IMR-90 (cell line): ENCODE measurements around the gene PRR33. TPM values are rescaled to one million over a fixed set of nuclear protein-coding genes. Genes with fewer than 3 reads are reported as not detected.

Experiments
- ATAC-seq: fragments of 200-7000 bp; cut with Tn5 transposase; 2 replicates; pipeline ENCODE4 v1.9.1; 2020; ENCODE audit warnings: low read depth, mild to moderate bottlenecking, moderate library complexity
- BruUV-seq: library from RNA; stranded (reverse); fragments of 400-500 nt; replicated peaks from 2 replicates; lab custom pipeline; 2021; lab: Mats Ljungman, UMichigan
- CTCF ChIA-PET: fragments of 300-600 bp; formaldehyde crosslinking; extraction: SDS; loops from one replicate; lab custom pipeline; 2021; ENCODE audit warnings: antibody characterized with exemption; lab: Yijun Ruan, JAX
- POLR2A ChIA-PET: fragments of 300-600 bp; sonication (Branson Sonifier 250); formaldehyde crosslinking; loops from one replicate; lab custom pipeline; 2022; ENCODE audit warnings: antibody characterized with exemption; ENCODE audit not compliant: unreplicated experiment; lab: Charles Lee
- DNase-seq: peaks from one replicate; pipeline ENCODE4 v3.0.0; 2013
- H2AFZ ChIP-seq: replicated peaks from 2 replicates; pipeline ENCODE3; 2013; ENCODE audit warnings: low read length, mild to moderate bottlenecking; ENCODE audit not compliant: poor library complexity
- H2AK5ac ChIP-seq: 2 replicates; pipeline ENCODE4 v1.6.1; 2013; ENCODE audit warnings: low read depth, low read length, inconsistent platforms
- H2AK9ac ChIP-seq: replicated peaks from 2 replicates; pipeline ENCODE3; 2013; ENCODE audit warnings: mild to moderate bottlenecking, low read depth, low read length, moderate library complexity; ENCODE audit not compliant: poor library complexity
- H2BK120ac ChIP-seq: 2 replicates; pipeline ENCODE4 v1.6.1; 2013; ENCODE audit warnings: low read depth, low read length, inconsistent platforms
- H2BK15ac ChIP-seq: 3 replicates; pipeline ENCODE4 v1.6.1; 2013; ENCODE audit warnings: low read depth, low read length, inconsistent platforms
- H2BK20ac ChIP-seq: 2 replicates; pipeline ENCODE4 v1.6.1; 2013; ENCODE audit warnings: low read depth, mild to moderate bottlenecking, inconsistent platforms, low read length, moderate library complexity
- H2BK5ac ChIP-seq: 2 replicates; pipeline ENCODE4 v1.6.1; 2013; ENCODE audit warnings: mild to moderate bottlenecking, low read depth, low read length, inconsistent platforms; ENCODE audit not compliant: poor library complexity, severe bottlenecking
- H3K14ac ChIP-seq: replicated peaks from 2 replicates; pipeline ENCODE4 v1.6.1; 2013; ENCODE audit warnings: low read depth, low read length, inconsistent platforms
- H3K18ac ChIP-seq: 2 replicates; pipeline ENCODE4 v1.6.1; 2013; ENCODE audit warnings: low read depth, low read length, control low read depth
- H3K23ac ChIP-seq: 2 replicates; pipeline ENCODE4 v1.6.1; 2013; ENCODE audit warnings: low read depth, low read length, inconsistent platforms
- H3K27ac ChIP-seq: 2 replicates; pipeline ENCODE4 v1.5.1; 2013; ENCODE audit warnings: mild to moderate bottlenecking, control low read depth, low read length; ENCODE audit not compliant: insufficient read depth
- H3K27me3 ChIP-seq: 2 replicates; pipeline ENCODE4 v1.6.1; 2013; ENCODE audit warnings: low read length; ENCODE audit not compliant: control insufficient read depth, insufficient read depth
- H3K36me3 ChIP-seq: 2 replicates; pipeline ENCODE4 v1.6.1; 2013; ENCODE audit warnings: low read length, mixed read lengths; ENCODE audit not compliant: control insufficient read depth, insufficient read depth
- H3K4ac ChIP-seq: 2 replicates; pipeline ENCODE4 v1.6.1; 2013; ENCODE audit warnings: low read depth, low read length, inconsistent platforms
- H3K4me1 ChIP-seq: 2 replicates; pipeline ENCODE4 v1.6.1; 2013; ENCODE audit warnings: low read length, mixed read lengths; ENCODE audit not compliant: control insufficient read depth, insufficient read depth
- H3K4me2 ChIP-seq: 2 replicates; pipeline ENCODE4 v1.6.1; 2013; ENCODE audit warnings: low read depth, mild to moderate bottlenecking, control low read depth, low read length, moderate library complexity
- H3K4me3 ChIP-seq: 2 replicates; pipeline ENCODE4 v1.5.1; 2013; ENCODE audit warnings: low read depth, mild to moderate bottlenecking, control low read depth, low read length, moderate library complexity; ENCODE audit not compliant: insufficient read depth
- H3K56ac ChIP-seq: 2 replicates; pipeline ENCODE4 v1.6.1; 2013; ENCODE audit warnings: low read length, inconsistent platforms; ENCODE audit not compliant: insufficient read depth; ENCODE audit errors: extremely low read depth
- H3K79me1 ChIP-seq, 2 experiments: 2 replicates each; pipeline ENCODE4 v1.6.1; 2013; ENCODE audit warnings: low read length in 2 of 2, inconsistent platforms in 1 of 2, low read depth in 1 of 2
- H3K9ac ChIP-seq: 2 replicates; pipeline ENCODE4 v1.6.1; 2013; ENCODE audit warnings: low read depth, low read length, control low read depth
- H3K9me1 ChIP-seq: 2 replicates; pipeline ENCODE4 v1.6.1; 2013; ENCODE audit warnings: low read length, inconsistent platforms; ENCODE audit not compliant: insufficient read depth
- H3K9me3 ChIP-seq: 2 replicates; pipeline ENCODE4 v1.6.1; 2013; ENCODE audit warnings: low read length; ENCODE audit not compliant: control insufficient read depth, insufficient read depth
- H4K20me1 ChIP-seq: 2 replicates; pipeline ENCODE4 v1.6.1; 2013; ENCODE audit warnings: low read length, inconsistent platforms; ENCODE audit not compliant: insufficient read depth
- H4K5ac ChIP-seq: 2 replicates; pipeline ENCODE4 v1.6.1; 2013; ENCODE audit warnings: mild to moderate bottlenecking, low read depth, low read length, control low read depth
- H4K8ac ChIP-seq, 2 experiments: 2 replicates each; pipeline ENCODE4 v1.6.1; 2013; ENCODE audit warnings: low read depth in 2 of 2, low read length in 2 of 2, control low read depth in 1 of 2, inconsistent platforms in 1 of 2
- H4K91ac ChIP-seq: 2 replicates; pipeline ENCODE4 v1.6.1; 2013; ENCODE audit warnings: low read depth, low read length, inconsistent platforms; ENCODE audit not compliant: insufficient read depth
- BHLHE40 ChIP-seq: fragments of 150-350 bp; IDR thresholded peaks from 2 replicates; pipeline ENCODE4 v1.6.1; 2016; ENCODE audit warnings: mild to moderate bottlenecking, low read depth, low read length
- CEBPB ChIP-seq: IDR thresholded peaks from 2 replicates; pipeline ENCODE4 v1.6.1; 2012; ENCODE audit warnings: low read depth, low read length, improper control_type of control experiment
- CHD1 ChIP-seq: IDR thresholded peaks from 2 replicates; pipeline ENCODE4 v1.6.1; 2012; ENCODE audit warnings: low read depth, low read length, improper control_type of control experiment
- CTCF ChIP-seq: conservative IDR thresholded peaks from 2 replicates; pipeline ENCODE4 v1.5.1; 2012; ENCODE audit warnings: mild to moderate bottlenecking, low read depth, low read length, improper control_type of control experiment
- MAFK ChIP-seq: IDR thresholded peaks from 2 replicates; pipeline ENCODE4 v1.6.1; 2012; ENCODE audit warnings: low read depth, low read length, improper control_type of control experiment
- MAZ ChIP-seq: IDR thresholded peaks from 2 replicates; pipeline ENCODE4 v1.6.1; 2012; ENCODE audit warnings: low read depth, mild to moderate bottlenecking, low read length, improper control_type of control experiment, moderate library complexity, borderline replicate concordance
- MXI1 ChIP-seq: IDR thresholded peaks from 2 replicates; pipeline ENCODE4 v1.6.1; 2012; ENCODE audit warnings: low read depth, mild to moderate bottlenecking, low read length, moderate library complexity, borderline replicate concordance
- NFE2L2 ChIP-seq: fragments of 150-350 bp; IDR thresholded peaks from 2 replicates; pipeline ENCODE4 v1.6.1; 2016; ENCODE audit warnings: low read depth, mild to moderate bottlenecking, low read length
- POLR2A ChIP-seq: IDR thresholded peaks from 2 replicates; pipeline ENCODE4 v1.6.1; 2012; ENCODE audit warnings: mild to moderate bottlenecking, low read depth, low read length
- RAD21 ChIP-seq: IDR thresholded peaks from 2 replicates; pipeline ENCODE4 v1.6.1; 2012; ENCODE audit warnings: low read length, improper control_type of control experiment
- RCOR1 ChIP-seq: IDR thresholded peaks from 2 replicates; pipeline ENCODE4 v1.6.1; 2012; ENCODE audit warnings: mild to moderate bottlenecking, low read length, improper control_type of control experiment; ENCODE audit not compliant: insufficient replicate concordance
- RFX5 ChIP-seq: IDR thresholded peaks from 2 replicates; pipeline ENCODE4 v1.8.0; 2012; ENCODE audit warnings: low read depth, mild to moderate bottlenecking, low read length, moderate library complexity
- SMC3 ChIP-seq: fragments of 150-350 bp; IDR thresholded peaks from 2 replicates; pipeline ENCODE4 v1.6.1; 2016; ENCODE audit warnings: low read depth, mild to moderate bottlenecking, antibody characterized with exemption, low read length, moderate library complexity
- WGBS, 2 experiments: methylation state at CpG; one replicate each; pipeline versions ENCODE4 v1.1.5 to v1.1.7; 2013; ENCODE audit warnings: missing lambda C conversion rate in 2 of 2; ENCODE audit not compliant: insufficient read length in 1 of 2; ENCODE audit errors: extremely low coverage in 2 of 2; 5-methylcytosine and 5-hydroxymethylcytosine counted together
- dilution Hi-C: fragments of 300-500 bp; cut with HindIII; formaldehyde crosslinking; loops from one replicate; pipeline ENCODE4 v1.14.3; 2018; ENCODE audit warnings: low sequenced_read_pairs; ENCODE audit not compliant: unreplicated experiment
- in situ Hi-C: fragments of 300-500 bp; cut with MboI; formaldehyde crosslinking; loops from 3 replicates; pipeline ENCODE4 v1.14.3; 2019; ENCODE audit warnings: low sequenced_read_pairs, inconsistent platforms, mixed read lengths
- intact Hi-C: fragments of 100-400 bp; cut with micrococcal nuclease; formaldehyde crosslinking; loops from 2 replicates; pipeline ENCODE4 v1.10.0; 2022
- polyA plus RNA-seq, 3 experiments: library from polyadenylated mRNA; depleted of rRNA; stranded (reverse); fragments of >200 nt; gene quantifications; 2 replicates each; pipeline ENCODE4 v1.2.3, GENCODE V29; 2012; ENCODE audit warnings: low replicate concordance in 1 of 3
- total RNA-seq: library from RNA; depleted of rRNA; stranded (reverse); fragments of >200 nt; gene quantifications from 2 replicates; pipeline ENCODE4 v1.2.3, GENCODE V29; 2012
- TF ChIP-seq, protein P1 (sequence below): fragments of 150-350 bp; IDR thresholded peaks from 2 replicates; pipeline ENCODE4 v1.6.1; 2016; ENCODE audit warnings: low read depth, mild to moderate bottlenecking, low read length, moderate library complexity, borderline replicate concordance

PRR33 gene
- total and polyA plus RNA-seq, 2 of the 4 experiments (the other 2 are of a cell fraction), result not detected

GRCh38 chr11:1939006-1939625 is 47.4 kb upstream of the PRR33 start:
- ATAC-seq, result no peak
- no peak overlapping the region for H3K27ac ChIP-seq

More at GRCh38 chr11:1939006-1939625, 47.4 kb upstream of the PRR33 start:
- H3K14ac ChIP-seq, result no peak overlapping the region
- ChIA-PET CTCF (no interaction called here), POLR2A (no interaction called here)
- H3K9me3 ChIP-seq, result no peaks in the 10 kb centered on the region
- no peak overlapping the region for H2AK9ac ChIP-seq
- no peak for DNase-seq
- no peaks in the 10 kb centered on the region for H3K36me3 ChIP-seq
- dilution Hi-C loops (no loop called here), in situ Hi-C loops (no loop called here), intact Hi-C loops (loop anchor here (1.0 kb wide), 1 partner anchor 45 kb away; no protein-coding TSS in a partner anchor)
- peaks cover 6% of the 10 kb centered on the region; the same call in 1 of the 2 replicates for H3K27me3 ChIP-seq
- H3K9ac ChIP-seq, result no peak overlapping the region
- H4K8ac ChIP-seq, result no peak overlapping the region
- no peaks in the 10 kb centered on the region for H4K20me1 ChIP-seq
- no peak overlapping the region for H4K91ac ChIP-seq
- H3K4me1 ChIP-seq, result no peaks in the 10 kb centered on the region
- peaks cover 3% of the 10 kb centered on the region; the same call in 1 of the 2 replicates for H3K9me1 ChIP-seq
- H2BK15ac ChIP-seq, result no peak overlapping the region
- no peak overlapping the region for H3K23ac ChIP-seq
- H2AFZ ChIP-seq, result no peak overlapping the region
- no peak overlapping the region for H3K4ac ChIP-seq
- no peak overlapping the region for H3K18ac ChIP-seq
- no peak overlapping the region for H2BK20ac ChIP-seq
- BruUV-seq, result no TSS peak
- no peak overlapping the region for H2BK120ac ChIP-seq
- 17% methylated on average over 1 of the region's 23 CpGs; no CpG with 5 or more reads in 1 of the 2 experiments for WGBS, 2 experiments
- no peak overlapping the region for H4K5ac ChIP-seq
- H3K4me2 ChIP-seq, result no peak overlapping the region
- H3K79me1 ChIP-seq, result no peaks in the 10 kb centered on the region
- H2AK5ac ChIP-seq, result no peak overlapping the region
- H3K4me3 ChIP-seq, result no peak overlapping the region
- TF ChIP-seq CTCF (no peak), CEBPB (no peak), RCOR1 (no peak), NFE2L2 (no peak), SMC3 (no peak), POLR2A (no peak), RFX5 (no peak), MXI1 (no peak), MAZ (no peak), RAD21 (no peak), MAFK (no peak), CHD1 (no peak), BHLHE40 (no peak)
- TF ChIP-seq, protein P1, sequence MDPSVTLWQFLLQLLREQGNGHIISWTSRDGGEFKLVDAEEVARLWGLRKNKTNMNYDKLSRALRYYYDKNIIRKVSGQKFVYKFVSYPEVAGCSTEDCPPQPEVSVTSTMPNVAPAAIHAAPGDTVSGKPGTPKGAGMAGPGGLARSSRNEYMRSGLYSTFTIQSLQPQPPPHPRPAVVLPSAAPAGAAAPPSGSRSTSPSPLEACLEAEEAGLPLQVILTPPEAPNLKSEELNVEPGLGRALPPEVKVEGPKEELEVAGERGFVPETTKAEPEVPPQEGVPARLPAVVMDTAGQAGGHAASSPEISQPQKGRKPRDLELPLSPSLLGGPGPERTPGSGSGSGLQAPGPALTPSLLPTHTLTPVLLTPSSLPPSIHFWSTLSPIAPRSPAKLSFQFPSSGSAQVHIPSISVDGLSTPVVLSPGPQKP, result no peak
- H3K56ac ChIP-seq, result no peak overlapping the region
- no peak overlapping the region for H2BK5ac ChIP-seq
